Esophagus (tissue), 2 donors: Measurements from ENCODE around the gene PIAS3. TPM values are rescaled to one million over a fixed set of nuclear protein-coding genes. Genes with fewer than 3 reads are reported as not detected.

Experiments used
- H3K27ac ChIP-seq, 2 donors: one replicate each; pipeline ENCODE4 v1.5.1; 2013; ENCODE audit warnings: low read depth in 2 of 2, mild to moderate bottlenecking in 2 of 2, inconsistent platforms in 1 of 2, low read length in 1 of 2, moderate library complexity in 1 of 2
- H3K27me3 ChIP-seq, 2 donors: one replicate each; pipeline ENCODE4 v1.6.1; 2013; ENCODE audit warnings: low read length in 2 of 2, control low read depth in 1 of 2, mild to moderate bottlenecking in 1 of 2; ENCODE audit not compliant: insufficient read depth in 2 of 2, control insufficient read depth in 1 of 2
- H3K36me3 ChIP-seq, 2 donors: one replicate each; pipeline ENCODE4 v1.6.1; 2013; ENCODE audit warnings: low read length in 1 of 2; ENCODE audit not compliant: control insufficient read depth in 2 of 2, insufficient read depth in 2 of 2
- H3K4me1 ChIP-seq, 2 donors: one replicate each; pipeline ENCODE4 v1.6.1; 2013; ENCODE audit warnings: low read length in 1 of 2; ENCODE audit not compliant: control insufficient read depth in 2 of 2, insufficient read depth in 2 of 2
- H3K4me3 ChIP-seq, 2 donors: one replicate each; pipeline ENCODE4 v1.5.1; 2013; ENCODE audit warnings: low read length in 2 of 2, mild to moderate bottlenecking in 2 of 2, low read depth in 1 of 2, moderate library complexity in 1 of 2
- H3K9me3 ChIP-seq, 2 donors: one replicate each; pipeline ENCODE4 v1.6.1; 2013; ENCODE audit warnings: mild to moderate bottlenecking in 2 of 2, low read depth in 1 of 2, low read length in 1 of 2, moderate library complexity in 1 of 2; ENCODE audit not compliant: control insufficient read depth in 2 of 2, insufficient read depth in 1 of 2
- WGBS, 2 donors: extraction: QIAGEN DNeasy Blood & Tissue Kit; methylation state at CpG; one replicate each; pipeline ENCODE4 v1.1.7; 2013; 5-methylcytosine and 5-hydroxymethylcytosine counted together
- polyA plus RNA-seq, 2 donors: library from polyadenylated mRNA; stranded (reverse); fragments of 200-250 nt; gene quantifications; one replicate each; pipeline ENCODE4 v1.2.3, GENCODE V29; 2013
- donor health status: healthy with polysubstance abuse.
- donor health status: Bipolar disorder and iron deficiency.

PIAS3 gene
- polyA plus RNA-seq, 2 donors, result 29.8 to 43.6 TPM

DNA sequence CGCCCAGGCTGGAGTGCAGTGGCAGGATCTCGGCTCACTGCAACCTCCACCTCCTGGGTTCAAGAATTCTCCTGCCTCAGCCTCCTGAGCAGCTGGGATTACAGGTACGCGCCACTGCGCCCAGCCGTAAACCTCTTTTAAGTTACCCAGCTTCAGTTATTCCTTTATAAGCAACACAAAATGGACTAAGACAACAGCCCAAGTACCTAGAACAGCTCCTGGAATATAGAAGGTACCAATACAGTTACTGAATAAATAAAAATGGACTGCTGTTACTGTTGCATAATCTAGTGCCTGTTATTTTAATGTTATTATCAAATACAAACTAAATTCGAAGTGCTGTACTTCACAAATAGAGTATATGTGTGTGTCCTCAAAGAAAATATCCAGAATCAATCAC, 52.0 kb downstream of the PIAS3 start:
- H3K27ac ChIP-seq, result no peak overlapping the region
- WGBS, 2 donors, result 93 to 95% methylated on average over 7 of the region's 7 CpGs
- no peaks in the 10 kb centered on the region for H3K36me3 ChIP-seq
- no peaks in the 10 kb centered on the region for H3K9me3 ChIP-seq
- H3K27me3 ChIP-seq, result no peaks in the 10 kb centered on the region
- no peak overlapping the region for H3K4me3 ChIP-seq
- no peaks in the 10 kb centered on the region for H3K4me1 ChIP-seq

DNA sequence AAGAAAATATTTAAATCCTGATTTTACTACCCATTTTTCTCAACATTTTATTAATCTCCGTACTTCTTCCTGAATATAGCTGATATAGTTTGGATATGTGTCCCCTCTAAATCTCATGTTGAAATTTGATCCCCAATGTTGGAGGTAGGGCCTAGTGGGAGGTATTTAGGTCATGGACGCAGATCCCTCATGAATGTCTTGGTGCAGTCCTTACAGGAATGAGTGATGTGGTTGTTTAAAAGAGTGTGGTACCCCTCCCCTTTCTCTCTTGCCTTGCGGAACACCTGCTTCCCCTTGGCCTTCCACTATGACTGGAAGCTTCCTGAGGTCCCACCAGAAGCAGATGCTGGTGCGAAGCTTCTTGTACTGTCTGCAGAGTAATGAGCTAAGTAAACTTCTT, 52.5 kb downstream of the PIAS3 start:
- Histone ChIP-seq H3K27me3 (no peaks in the 10 kb centered on the region), H3K4me3 (no peak overlapping the region), H3K4me1 (no peaks in the 10 kb centered on the region), H3K9me3 (no peaks in the 10 kb centered on the region), H3K36me3 (no peaks in the 10 kb centered on the region), H3K27ac (no peak overlapping the region)
- WGBS, 2 donors, result 97% methylated on average over 4 of the region's 4 CpGs

GRCh38 chr1:145805057-145805456, 53.8 kb downstream of the PIAS3 start:
- Histone ChIP-seq H3K27ac (no peak overlapping the region), H3K36me3 (no peaks in the 10 kb centered on the region), H3K9me3 (no peaks in the 10 kb centered on the region), H3K27me3 (no peaks in the 10 kb centered on the region), H3K4me3 (no peak overlapping the region), H3K4me1 (no peaks in the 10 kb centered on the region)
- 88 to 94% methylated on average over 1 of the region's 1 CpG for WGBS, 2 donors

GRCh38 chr1:145804235-145805045, 54.4 kb downstream of the PIAS3 start:
- H3K9me3 ChIP-seq, result no peaks in the 10 kb centered on the region
- no peak overlapping the region for H3K27ac ChIP-seq
- H3K27me3 ChIP-seq, result no peaks in the 10 kb centered on the region
- H3K36me3 ChIP-seq, result no peaks in the 10 kb centered on the region
- no peak overlapping the region for H3K4me3 ChIP-seq
- WGBS, 2 donors, result 65 to 69% methylated on average over 3 of the region's 3 CpGs
- H3K4me1 ChIP-seq, result no peaks in the 10 kb centered on the region

- Histone ChIP-seq H3K4me3 (no peak overlapping the region), H3K27me3 (no peaks in the 10 kb centered on the region), H3K36me3 (no peaks in the 10 kb centered on the region), H3K4me1 (no peaks in the 10 kb centered on the region), H3K9me3 (no peaks in the 10 kb centered on the region), H3K27ac (no peak overlapping the region)
- 88 to 90% methylated on average over 2 of the region's 2 CpGs for WGBS, 2 donors
Measured at GRCh38 chr1:145799806-145800205, 59.1 kb downstream of the PIAS3 start.

Other genes starting within 250 kb of the PIAS3 start
- gene PDZK1, start 151.7 kb downstream of the PIAS3 start, polyA plus RNA-seq, result under 1 TPM; 0.04 to 0.05 TPM
- gene CD160, start 139.6 kb downstream of the PIAS3 start, polyA plus RNA-seq, result under 1 TPM; 0.05 to 0.71 TPM
- 1 to 10 TPM; 3.4 to 4.8 TPM for gene RNF115, start 35.0 kb downstream of the PIAS3 start, polyA plus RNA-seq
- 10 to 100 TPM in 1 of 2 donors, 1 to 10 TPM in 1; 9.0 to 15.1 TPM for gene POLR3C, start 34.9 kb downstream of the PIAS3 start, polyA plus RNA-seq
- gene NUDT17, start 13.5 kb downstream of the PIAS3 start, polyA plus RNA-seq, result 1 to 10 TPM; 1.5 to 2.2 TPM
- 10 to 100 TPM; 13.9 to 17.0 TPM for gene ANKRD35, start 26.8 kb upstream of the PIAS3 start, polyA plus RNA-seq
- gene ITGA10, start 51.0 kb upstream of the PIAS3 start, polyA plus RNA-seq, result 1 to 10 TPM; 1.5 to 1.9 TPM
- gene PEX11B, start 59.6 kb upstream of the PIAS3 start, polyA plus RNA-seq, result 10 to 100 TPM; 19.3 to 26.4 TPM
- 100 to 1,000 TPM; 144 to 250 TPM for gene RBM8A, start 68.4 kb upstream of the PIAS3 start, polyA plus RNA-seq
- 1 to 10 TPM; 2.1 to 2.9 TPM for gene LIX1L, start 98.9 kb upstream of the PIAS3 start, polyA plus RNA-seq
- under 1 TPM; 0.27 to 0.47 TPM for gene ANKRD34A, start 105.5 kb upstream of the PIAS3 start, polyA plus RNA-seq
- 10 to 100 TPM; 12.8 to 13.7 TPM for gene POLR3GL, start 105.6 kb upstream of the PIAS3 start, polyA plus RNA-seq
- gene TXNIP, start 137.5 kb upstream of the PIAS3 start, polyA plus RNA-seq, result 100 to 1,000 TPM in 1 of 2 donors, 10 to 100 TPM in 1; 77.5 to 235 TPM
- gene HJV, start 162.7 kb upstream of the PIAS3 start, polyA plus RNA-seq, result not detected